GM19240 (cell line): Measurements from ENCODE around the gene PKNOX2.
A peak's percentile ranks its signal among the peaks of the same experiment; 100 is the strongest.

Experiments
- DNase-seq: peaks from one replicate; pipeline ENCODE4 v3.0.0; 2011; ENCODE audit warnings: low spot score; ENCODE audit not compliant: insufficient read length

PKNOX2 gene

GRCh38 chr11:125401746-125402145 lies 237.2 kb downstream of the PKNOX2 start:
- DNase-seq = no peak

- DNase-seq = no peak
These were observed 237.9 kb downstream of the PKNOX2 start for GRCh38 chr11:125402435-125402834.

GRCh38 chr11:125404157-125404810 lies 239.7 kb downstream of the PKNOX2 start:
- no peak for DNase-seq

- DNase-seq = peak; percentile 65
These were observed 240.6 kb downstream of the PKNOX2 start for GRCh38 chr11:125404811-125405790.

GRCh38 chr11:125407046-125407445 lies 242.5 kb downstream of the PKNOX2 start:
- DNase-seq = no peak

GRCh38 chr11:125408311-125408711 lies 243.8 kb downstream of the PKNOX2 start:
- DNase-seq = no peak

GRCh38 chr11:125410091-125410490 lies 245.5 kb downstream of the PKNOX2 start:
- no peak for DNase-seq

GRCh38 chr11:125412177-125412496 lies 247.6 kb downstream of the PKNOX2 start:
- DNase-seq = no peak

- no peak for DNase-seq
These were observed 248.0 kb downstream of the PKNOX2 start for GRCh38 chr11:125412509-125412908.

GRCh38 chr11:125413226-125413625 lies 248.7 kb downstream of the PKNOX2 start:
- no peak for DNase-seq

- DNase-seq = no peak
These were observed 249.6 kb downstream of the PKNOX2 start for GRCh38 chr11:125414121-125414520.

GRCh38 chr11:125416981-125417935 lies 252.7 kb downstream of the PKNOX2 start:
- no peak for DNase-seq

- DNase-seq = no peak
These were observed 253.8 kb downstream of the PKNOX2 start for GRCh38 chr11:125418396-125418795.

GRCh38 chr11:125422681-125423080 lies 258.1 kb downstream of the PKNOX2 start:
- DNase-seq = no peak

- peak; percentile 36 for DNase-seq
These were observed 258.8 kb downstream of the PKNOX2 start for GRCh38 chr11:125423247-125423849.

- no peak for DNase-seq
These were observed 261.1 kb downstream of the PKNOX2 start for GRCh38 chr11:125425601-125426000.

- DNase-seq = no peak
These were observed 262.4 kb downstream of the PKNOX2 start for GRCh38 chr11:125426818-125427528.

- DNase-seq = no peak
These were observed 264.1 kb downstream of the PKNOX2 start for GRCh38 chr11:125428486-125429173.

- DNase-seq = peak; percentile 45
These were observed 264.7 kb downstream of the PKNOX2 start for GRCh38 chr11:125429174-125429707.
